Measurements from ENCODE around the gene ART3.
"Not testable (repeated sequence)": the region's sequence is repeated elsewhere in the genome, so short reads cannot be mapped to it uniquely, and the experiment has no call there.

The ART3 gene, protein sequence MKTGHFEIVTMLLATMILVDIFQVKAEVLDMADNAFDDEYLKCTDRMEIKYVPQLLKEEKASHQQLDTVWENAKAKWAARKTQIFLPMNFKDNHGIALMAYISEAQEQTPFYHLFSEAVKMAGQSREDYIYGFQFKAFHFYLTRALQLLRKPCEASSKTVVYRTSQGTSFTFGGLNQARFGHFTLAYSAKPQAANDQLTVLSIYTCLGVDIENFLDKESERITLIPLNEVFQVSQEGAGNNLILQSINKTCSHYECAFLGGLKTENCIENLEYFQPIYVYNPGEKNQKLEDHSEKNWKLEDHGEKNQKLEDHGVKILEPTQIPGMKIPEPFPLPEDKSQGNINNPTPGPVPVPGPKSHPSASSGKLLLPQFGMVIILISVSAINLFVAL

DNA sequence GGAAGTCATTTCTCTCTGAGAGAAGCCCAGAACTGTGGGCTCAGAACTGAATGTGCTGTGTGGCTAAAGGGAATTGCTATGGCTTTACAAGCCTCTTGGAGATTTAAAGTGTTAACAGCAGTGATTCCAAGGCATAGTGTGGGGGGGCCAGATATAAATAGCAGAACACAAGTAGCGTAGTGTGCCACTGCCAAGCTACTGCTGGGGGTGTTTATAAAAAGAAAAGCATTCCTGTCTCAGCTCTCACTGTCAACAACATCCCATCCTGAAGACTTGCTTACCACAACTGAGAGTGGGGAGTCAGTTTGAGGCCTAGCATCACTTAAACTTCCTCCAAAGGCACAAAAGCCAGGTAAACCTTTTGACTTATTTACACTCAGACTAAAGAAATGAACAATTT, at the start of gene ART3:
Gene ART3 (plus strand): TSS at position 242 of the 400 bp plus-strand sequence. CDS start 1,181 bp downstream, outside the sequence.
- DNase-seq = no peak

DNA sequence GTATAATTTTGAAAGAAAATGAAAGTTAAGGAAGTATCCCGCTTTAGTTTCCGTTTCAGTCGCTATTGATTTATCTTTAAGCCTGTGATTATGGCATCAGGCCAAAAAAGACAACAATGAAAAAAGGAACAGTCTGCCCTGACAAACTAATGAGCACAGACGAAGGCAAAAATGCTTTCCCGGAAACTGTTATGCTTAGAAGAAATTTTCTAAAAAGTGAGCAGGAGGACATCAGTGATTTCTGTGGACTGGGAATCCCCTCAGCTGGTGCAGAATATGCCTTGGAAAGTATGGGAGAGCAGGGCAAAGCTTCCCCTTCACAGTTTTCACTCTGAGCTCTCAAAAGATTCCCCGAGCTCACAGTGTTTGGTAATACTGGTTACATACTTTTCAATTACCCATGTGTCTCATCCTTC, 46.2 kb upstream of the ART3 start:
- DNase-seq = no peak

DNA sequence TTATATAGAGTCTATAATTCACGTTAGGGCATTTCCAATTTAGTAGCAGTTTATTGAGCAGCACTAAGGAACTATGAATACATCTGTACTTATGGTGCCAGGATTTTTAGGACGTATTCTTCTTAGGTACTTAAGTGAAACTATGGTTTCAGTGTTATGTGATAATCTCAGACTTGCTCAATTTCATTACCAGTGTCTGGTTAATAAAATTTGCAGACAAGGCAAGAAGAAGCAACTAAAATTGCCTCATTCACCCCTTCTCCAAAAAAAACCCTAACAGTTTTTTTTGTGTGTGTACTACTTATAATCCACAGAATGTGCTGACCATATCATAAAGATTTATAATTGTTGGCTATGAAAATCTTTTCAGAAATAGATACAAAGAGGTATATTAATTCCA, 45.2 kb upstream of the ART3 start:
- no peak for DNase-seq

DNA sequence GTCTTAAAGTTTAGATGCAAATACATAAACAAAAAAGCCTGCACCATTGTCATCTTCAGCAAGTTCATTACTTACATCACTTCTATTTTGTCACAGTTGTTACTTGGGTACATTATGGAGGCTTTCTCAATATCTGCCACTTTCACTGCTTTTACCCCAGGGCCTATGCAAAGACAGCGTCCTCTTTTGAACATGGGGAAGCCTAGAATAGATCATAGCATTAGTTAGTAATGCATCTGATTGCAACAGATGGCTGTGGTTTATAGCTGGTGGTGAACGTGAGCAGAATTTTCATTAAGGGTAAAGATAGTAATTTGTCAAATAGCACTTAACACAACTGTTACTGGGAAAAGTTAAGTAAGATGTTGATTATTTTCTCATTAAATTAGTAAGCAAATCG, 39.4 kb upstream of the ART3 start:
- DNase-seq = peak; percentile 25

DNA sequence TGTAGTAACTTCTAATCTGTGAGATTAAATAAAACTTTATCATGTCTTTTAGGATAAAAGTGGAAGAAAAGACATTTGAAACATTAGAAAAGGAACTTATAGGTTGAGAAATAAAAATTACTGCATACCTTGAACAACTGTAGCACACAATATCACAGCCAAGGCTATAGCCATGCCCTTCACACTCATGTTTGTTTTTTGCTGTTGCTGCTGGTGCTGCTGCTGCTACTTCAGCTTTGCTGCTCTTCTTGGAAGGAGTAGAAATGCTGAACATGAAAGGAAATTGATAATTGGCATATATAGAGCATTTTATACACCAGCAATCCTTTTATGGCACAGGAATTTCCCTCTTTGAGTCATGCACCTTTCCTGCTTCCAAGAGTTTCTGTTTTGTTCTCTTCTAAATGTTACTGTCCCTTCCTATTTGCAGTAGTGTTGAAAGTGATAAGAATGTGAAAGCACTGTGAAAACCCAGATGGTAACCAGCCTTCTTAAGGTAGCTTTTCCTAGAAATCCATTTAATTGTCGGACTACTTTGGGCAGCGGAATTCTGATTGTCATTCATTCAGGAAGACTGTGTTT, 38.6 kb upstream of the ART3 start, which contains the start of gene CXCL11:
Gene CXCL11 (minus strand): TSS at position 272 of the 582 bp plus-strand sequence. CDS start 83 bp downstream, at position 189.
- DNase-seq = no peak

DNA sequence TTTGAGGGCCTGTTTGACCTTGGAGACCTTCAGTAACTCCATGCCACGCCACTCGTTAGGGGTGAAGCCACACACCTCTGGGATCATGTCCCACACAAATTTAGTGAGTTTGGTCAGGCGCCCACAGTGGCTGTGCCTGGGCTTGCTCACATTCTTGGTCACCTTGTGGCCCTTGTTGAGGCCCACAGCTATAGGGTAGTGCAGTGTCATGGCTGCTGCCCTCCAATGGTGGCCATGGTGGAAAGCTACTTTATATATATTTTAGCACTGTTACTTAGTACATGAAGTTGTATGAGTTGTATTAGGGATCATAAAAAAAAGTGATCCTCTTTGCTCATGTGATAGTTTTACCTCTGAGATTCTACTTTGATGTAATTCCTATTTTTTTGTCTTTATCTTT, 37.7 kb upstream of the ART3 start:
- DNase-seq = no peak

DNA sequence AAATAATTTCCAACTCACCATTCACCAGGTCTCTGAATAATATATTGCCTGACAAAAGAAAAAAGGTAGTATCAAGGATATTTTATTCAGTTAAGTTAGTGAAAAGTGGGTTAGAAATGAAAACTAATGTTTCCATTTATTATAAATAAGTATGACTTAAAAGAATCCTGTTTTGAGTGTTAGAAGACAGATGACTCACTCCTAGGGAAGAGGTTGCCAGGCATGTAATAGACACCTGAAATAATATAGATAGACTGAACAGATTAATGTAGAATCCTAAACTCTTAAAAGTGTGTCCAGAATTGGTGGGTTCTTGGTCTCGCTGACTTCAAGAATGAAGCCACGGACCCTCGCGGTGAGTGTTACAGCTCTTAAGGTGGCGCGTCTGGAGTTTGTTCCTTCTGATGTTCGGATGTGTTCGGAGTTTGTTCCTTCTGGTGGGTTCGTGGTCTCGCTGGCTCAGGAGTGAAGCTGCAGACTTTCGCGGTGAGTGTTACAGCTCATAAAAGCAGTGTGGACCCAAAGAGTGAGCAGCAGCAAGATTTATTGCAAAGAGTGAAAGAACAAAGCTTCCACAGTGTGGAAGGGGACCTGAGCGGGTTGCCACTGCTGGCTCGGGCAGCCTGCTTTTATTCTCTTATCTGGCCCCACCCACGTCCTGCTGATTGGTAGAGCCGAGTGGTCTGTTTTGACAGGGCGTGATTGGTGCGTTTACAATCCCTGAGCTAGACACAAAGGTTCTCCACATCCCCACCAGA, 32.1 kb upstream of the ART3 start:
- not testable (repeated sequence) for DNase-seq

DNA sequence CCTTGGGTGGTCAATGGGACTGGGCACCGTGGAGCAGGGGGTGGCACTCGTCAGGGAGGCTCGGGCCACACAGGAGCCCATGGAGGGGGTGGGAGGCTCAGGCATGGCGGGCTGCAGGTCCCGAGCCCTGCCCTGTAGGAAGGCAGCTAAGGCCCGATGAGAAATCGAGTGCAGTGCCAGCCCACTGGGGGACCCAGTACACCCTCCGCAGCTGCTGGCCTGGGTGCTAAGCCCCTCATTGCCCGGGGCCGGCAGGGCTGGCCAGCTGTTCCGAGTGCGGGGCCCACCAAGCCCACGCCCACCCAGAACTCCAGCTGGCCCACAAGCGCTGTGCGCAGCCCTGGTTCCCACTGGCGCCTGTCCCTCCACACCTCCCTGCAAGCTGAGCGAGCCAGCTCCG, 31.2 kb upstream of the ART3 start:
- not testable (repeated sequence) for DNase-seq

DNA sequence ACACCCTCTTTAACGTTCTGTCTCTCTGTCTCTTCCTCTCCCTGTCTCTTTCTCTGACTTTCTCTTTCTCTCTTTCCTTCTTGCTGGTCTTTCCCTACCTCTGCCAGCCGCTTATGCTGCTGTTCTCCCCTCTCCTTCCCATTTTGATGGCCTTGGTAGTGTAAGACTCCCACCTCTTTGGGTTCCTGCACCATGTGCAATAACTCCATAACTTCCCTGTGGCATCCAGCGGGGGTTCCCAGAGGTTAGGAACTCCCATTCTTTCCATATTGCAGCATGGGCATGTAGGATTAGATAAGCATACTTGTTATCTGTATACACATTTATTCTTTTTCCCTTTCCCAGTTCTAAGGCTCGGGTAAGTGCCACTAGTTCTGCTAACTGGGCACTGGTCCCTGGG, 29.8 kb upstream of the ART3 start:
- DNase-seq = not testable (repeated sequence)

DNA sequence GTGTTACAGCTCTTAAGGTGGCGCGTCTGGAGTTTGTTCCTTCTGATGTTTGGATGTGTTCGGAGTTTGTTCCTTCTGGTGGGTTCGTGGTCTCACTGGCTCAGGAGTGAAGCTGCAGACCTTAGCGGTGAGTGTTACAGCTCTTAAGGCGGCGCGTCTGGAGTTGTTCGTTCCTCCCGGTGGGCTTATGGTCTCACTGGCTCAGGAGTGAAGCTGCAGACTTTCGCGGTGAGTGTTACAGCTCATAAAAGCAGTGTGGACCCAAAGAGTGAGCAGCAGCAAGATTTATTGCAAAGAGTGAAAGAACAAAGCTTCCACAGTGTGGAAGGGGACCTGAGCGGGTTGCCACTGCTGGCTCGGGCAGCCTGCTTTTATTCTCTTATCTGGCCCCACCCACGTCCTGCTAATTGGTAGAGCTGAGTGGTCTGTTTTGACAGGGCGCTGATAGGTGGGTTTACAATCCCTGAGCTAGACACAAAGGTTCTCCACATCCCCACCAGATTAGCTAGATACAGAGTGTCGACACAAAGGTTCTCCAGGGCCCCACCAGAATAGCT, 24.6 kb upstream of the ART3 start:
- DNase-seq = not testable (repeated sequence)

DNA sequence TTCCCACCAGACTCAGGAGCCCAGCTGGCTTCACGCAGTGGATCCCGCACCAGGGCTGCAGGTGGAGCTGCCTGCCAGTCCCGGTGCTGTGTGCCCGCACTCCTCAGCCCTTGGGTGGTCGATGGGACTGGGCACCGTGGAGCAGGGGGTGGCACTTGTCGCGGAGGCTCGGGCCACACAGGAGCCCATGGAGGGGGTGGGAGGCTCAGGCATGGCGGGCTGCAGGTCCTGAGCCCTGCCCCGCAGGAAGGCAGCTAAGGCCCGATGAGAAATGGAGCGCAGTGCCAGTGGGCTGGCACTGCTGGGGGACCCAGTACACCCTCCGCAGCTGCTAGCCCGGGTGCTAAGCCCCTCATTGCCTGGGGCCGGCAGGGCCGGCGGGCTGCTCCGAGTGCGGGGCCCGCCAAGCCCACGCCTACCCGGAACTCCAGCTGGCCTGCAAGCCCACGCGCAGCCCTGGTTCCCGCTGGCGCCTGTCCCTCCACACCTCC, 23.9 kb upstream of the ART3 start:
- DNase-seq = not testable (repeated sequence)

DNA sequence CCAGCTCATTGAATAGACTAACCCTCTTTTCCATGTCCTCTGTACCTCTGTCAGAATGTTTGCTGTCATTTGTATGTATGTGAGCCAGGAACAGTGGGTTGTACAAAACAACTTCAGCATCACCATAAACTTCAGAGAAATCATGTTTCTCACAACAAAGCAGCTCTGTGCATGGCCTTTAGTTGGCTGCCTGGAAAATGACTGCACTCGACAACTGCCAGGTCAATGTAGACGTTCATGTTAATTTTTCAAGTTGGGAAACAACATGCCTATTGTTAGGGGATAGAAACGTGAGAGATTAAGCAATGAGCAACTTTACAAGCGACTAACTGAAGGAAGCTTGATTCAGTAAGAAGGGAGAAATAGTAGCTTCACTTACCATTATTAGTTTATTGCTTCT, 20.8 kb upstream of the ART3 start:
- DNase-seq = no peak

DNA sequence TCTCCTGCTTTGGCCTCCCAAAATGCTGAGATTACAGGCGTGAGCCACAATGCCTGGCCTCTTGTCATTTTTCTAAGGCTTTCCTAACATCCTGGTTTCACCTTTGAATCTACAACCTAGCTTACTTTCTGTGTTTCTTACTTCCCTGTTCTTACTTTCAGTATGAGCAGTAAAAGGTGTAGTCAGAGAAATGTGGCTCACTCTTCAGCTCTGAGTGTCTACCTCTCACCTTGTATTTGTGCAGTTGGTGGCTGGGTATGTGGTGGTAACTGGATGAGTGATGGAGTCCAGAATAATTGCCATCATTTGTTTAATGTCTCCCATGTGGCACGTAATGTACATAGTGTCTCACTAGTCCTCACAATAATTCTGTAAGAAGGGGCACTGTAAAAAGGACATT, 19.5 kb upstream of the ART3 start:
- DNase-seq = no peak

DNA sequence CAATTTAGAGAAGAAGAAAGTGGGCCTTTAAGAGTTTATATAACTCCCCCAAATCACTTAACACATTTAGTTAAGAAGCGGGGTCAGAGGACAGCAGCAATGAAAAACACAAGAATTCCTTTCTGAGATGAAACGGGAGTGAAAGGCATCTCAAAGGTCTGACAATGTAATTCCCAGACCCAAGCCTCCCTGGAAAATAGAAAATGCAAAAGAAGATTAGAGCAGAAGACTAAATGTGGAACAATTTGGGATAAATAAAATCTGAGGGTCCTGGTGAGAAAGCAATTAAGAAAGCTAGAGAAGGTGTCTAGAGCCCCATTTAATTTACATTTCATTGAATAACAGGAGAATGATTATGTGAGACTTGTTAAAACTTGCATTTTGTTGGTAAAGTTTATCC, 19.1 kb upstream of the ART3 start:
- no peak for DNase-seq

DNA sequence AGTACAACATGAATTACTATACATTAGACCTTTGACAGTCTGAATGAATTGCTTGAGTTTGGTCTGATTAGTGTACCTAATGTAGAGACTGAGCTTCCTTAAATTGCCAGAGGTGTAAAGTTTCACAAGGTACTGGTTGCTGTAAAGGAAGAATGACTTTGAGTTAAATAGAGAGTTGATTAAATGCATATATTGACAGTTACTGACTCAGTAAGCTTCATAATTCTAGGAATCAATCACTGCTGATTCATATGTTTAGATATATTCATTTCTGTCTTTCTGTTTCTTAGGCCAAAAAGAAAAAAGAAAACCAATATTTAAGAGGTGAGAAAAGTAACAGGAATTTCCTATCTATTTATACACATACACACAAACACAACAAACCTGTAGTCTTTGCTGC, 16.2 kb upstream of the ART3 start:
- DNase-seq = no peak

DNA sequence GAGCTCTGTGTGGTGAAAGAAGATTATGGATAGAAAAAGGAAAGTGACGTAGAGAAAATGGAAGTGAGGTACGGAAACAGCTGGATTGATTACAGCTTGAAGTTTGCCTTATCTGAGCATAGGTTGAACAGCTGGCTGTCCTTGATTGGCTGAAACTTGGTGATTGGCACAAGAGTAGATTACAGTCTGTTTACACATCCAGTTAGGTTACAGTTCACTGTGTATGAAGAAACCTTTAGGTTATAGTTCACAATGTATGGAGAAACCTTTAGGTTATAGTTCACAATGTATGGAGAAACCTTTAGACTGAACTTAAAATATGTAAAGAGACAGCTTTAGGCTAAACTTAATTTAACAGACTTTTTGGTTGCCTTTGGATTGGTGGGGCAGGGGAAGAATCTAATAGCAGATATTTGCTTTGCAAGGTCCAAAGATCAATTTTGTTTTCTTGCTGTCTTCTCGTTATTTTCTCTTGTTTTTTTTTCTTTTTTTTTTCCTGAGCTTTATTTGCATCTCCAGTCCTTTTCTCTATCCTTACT, 15.6 kb upstream of the ART3 start:
- DNase-seq = no peak

DNA sequence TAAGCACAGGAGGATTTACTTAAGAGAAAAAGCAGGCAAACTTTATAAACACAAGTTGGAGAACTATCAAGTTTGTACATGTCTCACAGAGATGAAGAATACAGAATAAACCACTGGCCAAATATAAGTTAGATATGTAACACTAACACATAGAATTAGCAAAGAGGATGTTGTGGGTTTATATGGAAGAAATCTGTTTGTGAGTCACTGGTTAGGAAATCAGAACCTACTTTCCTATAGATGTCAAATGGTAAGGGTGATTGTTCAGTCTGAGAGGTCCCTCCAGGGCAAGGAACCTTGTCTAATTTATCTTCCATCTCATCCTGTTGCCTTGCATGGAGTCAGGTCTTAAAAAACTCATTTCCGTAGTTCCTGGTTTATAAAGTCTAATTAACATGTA, 14.8 kb upstream of the ART3 start:
- DNase-seq = no peak

DNA sequence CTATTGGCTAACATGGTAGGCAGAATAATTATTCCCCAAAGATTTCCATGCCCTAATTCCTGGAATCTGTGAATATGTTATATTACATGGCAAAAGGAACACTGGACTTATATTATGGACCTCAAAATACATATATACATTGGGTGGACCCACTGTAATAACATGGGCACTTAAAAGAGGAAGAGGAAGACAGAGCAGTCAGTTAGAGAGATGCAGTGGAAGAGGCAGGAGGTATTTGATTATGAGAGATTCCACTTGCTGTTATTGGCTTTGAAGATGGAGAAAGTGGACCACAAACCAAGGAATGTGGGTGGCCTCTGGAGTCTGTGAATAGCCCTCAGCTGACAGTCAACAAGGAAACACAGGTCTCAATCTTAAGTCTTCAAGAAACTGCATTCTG, 14.0 kb upstream of the ART3 start:
- no peak for DNase-seq

DNA sequence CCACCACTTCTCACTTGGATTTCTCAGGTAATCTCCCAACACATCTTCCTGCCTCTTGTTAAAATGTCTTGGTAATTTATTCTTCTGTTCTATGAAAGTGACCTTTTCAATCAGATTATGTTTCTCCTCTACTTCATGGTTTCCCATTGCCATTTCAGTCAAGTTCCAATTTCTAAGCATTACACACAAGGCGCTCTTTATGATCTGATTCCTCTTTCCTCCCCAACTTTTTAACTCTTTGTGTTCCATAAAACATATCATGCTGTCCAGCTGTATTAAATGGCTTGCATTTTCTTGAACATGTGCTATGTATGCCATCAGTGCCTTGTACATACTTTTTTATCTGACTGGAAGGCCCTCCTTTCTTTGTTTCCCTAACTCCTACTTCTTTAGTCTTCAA, 13.1 kb upstream of the ART3 start:
- no peak for DNase-seq

DNA sequence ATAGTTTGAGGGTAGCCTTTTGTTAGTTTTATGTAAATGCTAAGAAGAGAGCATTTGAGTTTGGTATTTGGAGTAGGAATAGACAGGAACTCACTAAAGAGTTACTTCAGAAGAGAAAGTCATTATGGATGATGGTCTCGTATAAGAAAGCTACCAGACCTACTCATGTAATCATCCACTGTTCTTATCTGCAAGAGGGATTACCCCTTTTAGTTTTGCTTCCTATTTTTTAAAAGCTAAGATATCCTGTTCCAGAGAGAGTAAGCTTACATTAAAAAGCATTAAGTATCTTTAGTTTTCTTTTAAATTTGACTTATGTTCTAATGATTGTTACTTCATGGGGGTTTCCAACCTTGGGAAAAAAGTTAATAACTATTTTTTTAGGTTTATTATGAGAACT, 12.5 kb upstream of the ART3 start:
- no peak for DNase-seq

DNA sequence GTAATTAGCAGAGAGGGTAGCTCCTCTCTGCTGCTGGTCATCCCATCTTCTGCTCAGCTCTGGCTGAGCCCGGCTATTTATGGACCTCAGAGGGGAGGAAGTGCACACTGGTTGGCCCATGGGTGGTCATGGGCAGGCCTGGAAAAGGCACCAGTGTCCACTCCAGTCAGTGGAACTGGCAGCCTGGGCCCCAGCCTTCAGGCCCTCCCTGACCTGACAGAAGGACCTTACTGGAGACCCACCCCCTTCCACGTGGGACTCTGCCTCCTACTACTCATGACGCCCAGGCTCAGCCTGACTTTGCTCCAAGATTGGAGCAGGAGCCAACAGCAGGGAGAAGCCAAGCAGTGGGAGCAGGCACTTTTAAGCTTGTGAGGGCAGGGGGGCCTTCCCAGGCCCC, 8.0 kb upstream of the ART3 start:
- DNase-seq = no peak

DNA sequence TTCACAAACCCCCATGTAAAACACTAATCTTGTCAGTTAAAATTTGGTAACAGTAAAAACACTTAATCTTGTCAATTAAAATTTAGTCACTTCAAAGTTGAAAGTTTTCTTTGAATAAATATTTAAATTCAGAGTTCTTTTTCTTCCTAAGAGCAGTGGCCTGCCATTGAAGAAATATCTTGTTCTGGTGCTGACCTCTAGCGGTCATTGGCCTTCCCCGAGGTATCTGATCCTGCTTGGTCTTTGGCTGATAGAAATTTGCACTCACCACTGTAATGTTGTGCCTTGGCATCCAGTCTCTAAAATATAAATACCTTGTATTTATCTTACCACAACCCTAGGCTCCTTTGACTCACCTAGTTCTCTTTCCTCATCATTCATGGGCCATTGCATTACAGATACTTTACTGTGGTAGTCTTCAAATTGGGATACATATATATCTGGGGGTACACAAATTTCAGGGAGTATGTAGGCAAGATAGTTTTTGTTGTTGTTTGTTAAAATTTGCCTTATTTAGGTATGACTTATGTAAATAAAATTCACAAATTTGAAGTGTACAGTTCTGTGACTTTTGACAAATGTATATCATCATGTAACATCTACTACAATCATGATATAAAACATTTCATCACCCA, 6.7 kb upstream of the ART3 start:
- DNase-seq = peak; percentile 60

DNA sequence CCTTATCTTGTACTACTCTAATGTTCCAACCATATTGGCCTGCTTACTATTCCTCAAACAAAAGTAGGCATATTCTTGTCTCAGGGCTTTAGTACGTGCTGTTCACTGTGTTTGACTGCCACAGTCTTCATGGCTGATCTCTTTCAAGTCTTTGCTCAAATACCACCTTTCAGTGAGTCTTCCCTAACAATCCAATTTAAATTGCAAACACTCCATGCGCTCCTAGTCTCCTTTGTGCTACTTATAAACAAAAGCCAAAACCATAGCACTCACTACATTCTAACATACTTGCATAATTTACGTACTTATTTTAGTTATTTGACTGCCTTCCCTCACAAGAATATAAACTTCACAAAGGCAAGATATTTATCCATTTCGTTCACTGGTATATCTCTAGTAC, 1.7 kb upstream of the ART3 start:
- DNase-seq = no peak

All from NCI-H1694 (cell line).